DMS79 (cell line): Measurements from ENCODE around the gene SSNA1.

Experiments
- DNase-seq: peaks from one replicate; lab custom pipeline; 2025; lab: John Stamatoyannopoulos, UW

The SSNA1 gene

GRCh38 chr9:137184881-137185660 is 3.4 kb upstream of the SSNA1 start:
- DNase-seq: no peak

DNA sequence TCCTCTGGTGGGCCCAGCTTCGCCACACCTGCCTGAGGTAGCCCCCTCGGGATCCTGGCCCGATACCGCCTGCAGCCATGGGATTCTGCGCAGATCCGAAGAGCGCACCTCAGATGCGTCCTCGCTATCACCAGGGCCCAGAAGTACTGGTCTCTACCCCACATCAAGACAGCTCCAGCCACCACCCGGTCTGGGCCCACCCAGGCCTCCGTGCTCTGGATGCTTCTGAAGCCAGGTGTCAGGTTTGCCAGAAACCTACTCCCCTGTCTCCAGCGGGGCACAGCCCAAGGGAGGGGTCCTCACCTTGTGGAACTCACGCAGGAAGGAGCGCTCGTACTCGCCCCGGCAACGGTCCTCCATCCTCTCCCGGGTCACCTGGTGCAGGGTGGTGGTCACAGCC is 2.6 kb upstream of the SSNA1 start:
- DNase-seq: no peak

- no peak for DNase-seq
These were observed 2.1 kb upstream of the SSNA1 start for GRCh38 chr9:137186385-137186784.

DNA sequence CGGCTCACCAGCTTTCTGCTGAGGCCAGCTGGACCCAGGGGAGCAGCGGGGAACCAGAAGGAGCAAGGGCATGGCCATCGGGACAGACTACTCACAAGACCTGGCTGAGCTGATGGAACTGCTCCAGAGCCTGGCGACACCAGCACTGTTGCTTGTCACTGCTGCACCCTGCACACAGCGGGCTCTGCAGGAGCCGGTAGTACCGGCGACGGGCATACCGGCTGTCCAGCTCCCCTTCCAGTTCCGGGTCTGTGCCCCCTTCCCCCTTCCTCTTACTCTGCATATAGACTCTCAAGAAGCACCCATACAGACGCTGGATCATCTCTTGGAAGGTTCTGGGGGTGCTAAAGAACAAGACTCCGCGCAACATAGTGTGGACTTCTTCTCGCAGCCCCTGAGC is 1.1 kb upstream of the SSNA1 start:
- no peak for DNase-seq

- no peak for DNase-seq
These were observed 388 bp upstream of the SSNA1 start for GRCh38 chr9:137188086-137188489.

DNA sequence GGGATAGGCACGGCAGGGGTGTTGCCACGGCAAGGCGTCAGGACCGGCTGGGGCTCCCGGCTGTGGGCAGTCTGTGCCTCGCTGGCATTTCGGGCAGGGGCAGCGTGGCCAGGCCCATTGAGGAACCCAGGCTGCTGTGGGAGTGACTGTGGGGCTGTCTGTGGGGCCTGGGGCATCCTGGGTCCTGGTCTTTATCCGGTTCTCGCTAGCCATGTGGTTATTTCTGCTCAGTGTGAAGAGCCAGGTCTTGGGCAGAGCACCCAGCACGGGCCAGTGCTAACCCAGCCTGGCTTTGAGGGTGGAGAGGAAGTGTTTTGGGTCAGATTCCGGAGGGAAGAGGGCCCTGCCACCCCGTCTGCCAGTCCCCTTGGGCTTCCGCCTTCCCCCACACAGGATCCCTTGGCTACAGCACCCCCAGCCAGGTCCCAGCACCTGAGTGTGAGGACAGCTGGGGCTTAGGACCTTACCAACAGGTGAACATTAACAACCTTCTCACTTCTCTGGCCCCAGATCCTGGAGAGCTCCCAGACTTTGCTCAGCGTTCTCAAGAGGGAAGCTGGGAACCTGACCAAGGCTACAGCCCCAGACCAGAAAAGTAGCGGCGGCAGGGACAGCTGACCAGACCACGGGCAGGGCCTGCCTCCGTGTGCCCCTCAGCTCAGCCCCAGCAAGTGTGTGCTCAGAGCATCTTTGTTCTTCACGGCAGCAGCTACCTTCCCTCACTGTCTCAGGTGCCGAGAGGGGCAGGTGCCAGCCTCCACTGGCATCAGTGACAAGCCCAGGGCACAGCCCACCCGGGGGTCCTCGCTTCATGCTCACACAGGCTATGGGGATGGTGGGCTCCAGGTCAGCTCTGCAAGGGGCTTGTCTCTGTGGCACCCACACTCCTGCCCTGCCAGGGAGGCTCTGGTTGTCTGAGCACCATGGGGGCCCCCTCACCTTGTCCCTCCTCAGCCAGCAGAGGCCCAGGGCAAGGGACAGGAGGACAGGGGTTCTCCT is 1.1 kb downstream of the SSNA1 start:
- no peak for DNase-seq

GRCh38 chr9:137190315-137190856 is 1.9 kb downstream of the SSNA1 start:
- DNase-seq: no peak

- no peak for DNase-seq
These were observed 2.8 kb downstream of the SSNA1 start for GRCh38 chr9:137191245-137191644.

GRCh38 chr9:137191691-137192447 is 3.4 kb downstream of the SSNA1 start:
- DNase-seq: no peak

DNA sequence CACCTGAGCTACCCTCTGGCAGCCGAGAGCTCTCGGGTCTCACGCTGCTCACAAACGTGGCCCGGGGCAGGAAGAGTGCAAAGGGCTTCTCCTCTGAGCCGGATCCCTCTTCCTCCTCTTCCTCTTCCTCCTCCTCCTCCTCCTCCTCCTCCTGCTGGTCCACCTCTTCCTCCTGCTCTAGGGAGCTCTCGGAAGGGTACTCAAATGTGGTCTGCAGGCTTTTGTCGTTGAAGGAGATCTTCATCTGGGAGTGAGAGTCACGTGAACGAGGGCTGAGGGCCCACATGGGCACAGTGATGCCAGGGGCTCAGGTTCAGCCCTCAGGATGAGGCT is 3.9 kb downstream of the SSNA1 start:
- no peak for DNase-seq

GRCh38 chr9:137192859-137193258 is 4.4 kb downstream of the SSNA1 start:
- no peak for DNase-seq

- no peak for DNase-seq
These were observed 5.3 kb downstream of the SSNA1 start for GRCh38 chr9:137193771-137194170.

GRCh38 chr9:137194388-137194787 is 5.9 kb downstream of the SSNA1 start:
- no peak for DNase-seq

DNA sequence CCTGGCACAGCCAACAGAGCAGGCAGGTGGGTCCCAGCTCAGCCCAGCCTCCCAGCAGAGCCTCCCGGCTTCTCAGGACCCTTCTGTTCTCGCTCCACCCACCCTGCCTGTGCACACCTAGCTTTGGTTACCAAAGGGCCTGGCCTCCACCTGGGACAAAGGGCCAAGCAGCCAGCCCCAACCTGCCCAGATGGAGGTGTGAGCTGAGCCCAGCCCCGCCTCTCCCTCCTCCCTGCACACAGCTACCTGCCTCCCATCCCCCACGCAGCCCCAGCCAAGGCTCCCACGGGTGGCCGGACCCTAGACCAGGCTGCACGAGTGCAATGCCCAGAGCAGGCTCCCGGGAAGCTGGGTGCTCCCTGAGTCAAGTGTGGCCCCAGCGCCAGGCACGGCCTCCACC is 6.4 kb downstream of the SSNA1 start:
- peak; percentile 88 for DNase-seq

- DNase-seq: peak; percentile 86
These were observed 7.2 kb downstream of the SSNA1 start for GRCh38 chr9:137195525-137196220.

DNA sequence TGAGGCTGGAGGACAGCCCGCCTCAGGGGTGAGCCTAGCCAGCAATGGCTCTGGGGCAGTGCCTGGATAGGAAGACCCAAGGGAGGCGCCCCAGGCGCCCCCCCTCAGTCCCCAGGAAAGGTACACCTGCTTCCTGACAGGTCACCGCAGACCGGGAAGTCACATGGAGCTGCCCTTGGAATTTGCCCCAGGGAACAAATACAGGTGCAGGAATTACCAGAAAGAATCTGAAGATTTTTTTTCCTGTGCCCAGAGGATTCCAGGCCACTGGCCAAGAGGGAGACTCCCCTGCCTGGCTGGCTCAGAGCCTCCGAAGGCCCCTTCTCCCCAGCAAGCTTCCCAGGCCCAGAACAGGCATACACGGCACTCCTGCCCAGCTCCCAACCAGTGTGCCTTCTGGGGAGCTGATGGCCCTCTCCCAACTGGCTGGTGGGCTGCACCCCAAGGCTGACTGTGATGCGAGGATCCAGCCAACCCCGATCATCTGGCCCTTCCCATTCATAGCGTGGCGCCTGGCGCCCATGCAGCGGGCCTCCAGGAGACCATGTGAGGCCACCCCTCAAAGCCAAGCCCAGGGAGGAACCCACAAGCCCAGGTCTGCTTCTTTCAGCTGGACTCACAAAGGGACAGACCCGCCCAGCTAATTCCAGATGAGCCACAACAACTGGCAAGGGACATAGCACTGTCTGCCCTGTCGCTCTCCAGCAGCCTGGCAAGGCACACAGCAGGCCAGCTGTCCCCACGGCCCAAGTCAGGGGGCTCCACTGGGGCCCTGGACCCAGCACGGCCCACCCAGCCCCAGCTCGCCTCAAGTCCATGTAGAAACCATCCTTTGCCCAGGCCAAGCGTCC is 9.8 kb downstream of the SSNA1 start:
- no peak for DNase-seq

- no peak for DNase-seq
These were observed 10.4 kb downstream of the SSNA1 start for GRCh38 chr9:137198902-137199283.

- no peak for DNase-seq
These were observed 11.1 kb downstream of the SSNA1 start for GRCh38 chr9:137199411-137200121.

DNA sequence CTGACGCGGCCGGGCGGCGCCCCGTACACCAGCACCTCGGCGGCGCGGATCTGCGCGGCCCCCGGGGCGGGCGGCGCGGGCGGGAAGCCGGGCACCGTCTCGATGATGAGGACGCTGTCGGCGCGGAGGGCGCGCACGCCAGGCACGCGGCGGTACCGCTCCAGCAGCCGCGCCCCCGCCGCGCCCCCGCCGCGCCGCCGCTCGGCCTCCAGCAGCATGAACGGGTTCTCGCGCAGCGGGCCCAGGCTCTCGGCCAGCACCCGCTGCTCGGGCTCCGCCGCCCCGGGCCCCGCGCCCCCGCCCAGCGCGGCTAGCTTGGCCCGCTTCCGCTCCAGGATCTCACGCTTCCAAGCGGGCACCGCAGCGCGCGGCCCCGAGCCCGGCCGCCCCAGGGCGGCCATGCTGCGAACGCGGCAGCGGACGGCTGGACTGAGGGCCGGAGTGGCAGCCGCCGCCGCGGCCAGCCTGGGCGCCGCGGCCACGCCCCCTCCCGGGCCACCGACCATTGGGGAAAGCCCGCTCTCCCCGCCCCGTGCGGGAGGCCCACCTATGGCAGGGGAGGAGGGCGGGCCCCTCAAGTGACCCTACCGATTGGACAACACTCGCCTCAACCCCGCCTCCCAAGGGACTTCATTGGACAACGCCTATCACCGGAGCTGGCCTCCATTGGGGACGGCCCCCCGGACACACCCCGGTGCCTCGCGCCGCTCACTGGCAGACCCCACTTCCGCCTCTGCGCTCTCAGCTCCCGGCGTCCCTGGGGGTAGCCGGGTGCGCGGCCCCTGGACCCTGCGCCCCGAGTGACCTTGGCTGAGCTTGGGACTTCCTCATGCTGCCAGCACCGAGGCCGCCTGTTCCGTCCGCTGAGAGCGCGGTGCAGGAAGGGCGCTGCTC is 12.1 kb downstream of the SSNA1 start, which contains the start of gene TPRN:
TSS of gene TPRN (minus strand) at position 431 of the 894 bp plus-strand sequence. CDS start at position 401, 30 bp downstream.
- peak; percentile 99 for DNase-seq
